ENCODE data around the gene PTGDR. TPM values are rescaled to one million over a fixed set of nuclear protein-coding genes. Genes with fewer than 3 reads are reported as not detected.

PTGDR gene
- total RNA-seq, 3 donors from 2014 or later, result 1.2 to 3.2 (median 1.3) TPM

GRCh38 chr14:52296378-52296777 is 28.9 kb downstream of the PTGDR start:
- no peaks in the 10 kb centered on the region for H3K36me3 ChIP-seq
- no peak overlapping the region for H3K27ac ChIP-seq
- DNase-seq (ENCODE audit: low spot score in 2 of 2), result no peak
- intact Hi-C loops (cut with DNase I; ENCODE audit: low total_unique reads), result no loop called here
- H3K4me1 ChIP-seq, result no peaks in the 10 kb centered on the region
- no peaks in the 10 kb centered on the region for H3K27me3 ChIP-seq
- H3K9me3 ChIP-seq, result no peaks in the 10 kb centered on the region
- no peak overlapping the region for H3K4me3 ChIP-seq
- TF ChIP-seq POLR2AphosphoS5 (IDR thresholded peaks at IDR 0.05), result no peak
- TF ChIP-seq POLR2A (IDR thresholded peaks at IDR 0.05), result no peak
- no peak for TF ChIP-seq CTCF (IDR thresholded peaks at IDR 0.05)

GRCh38 chr14:52298795-52299194 is 31.3 kb downstream of the PTGDR start:
- Histone ChIP-seq H3K27me3 (no peaks in the 10 kb centered on the region), H3K36me3 (no peaks in the 10 kb centered on the region), H3K27ac (no peak overlapping the region), H3K4me3 (no peak overlapping the region), H3K9me3 (no peaks in the 10 kb centered on the region), H3K4me1 (no peaks in the 10 kb centered on the region)
- intact Hi-C loops (cut with DNase I; ENCODE audit: low total_unique reads), result no loop called here
- TF ChIP-seq POLR2A (IDR thresholded peaks at IDR 0.05) (no peak), CTCF (IDR thresholded peaks at IDR 0.05) (no peak), POLR2AphosphoS5 (IDR thresholded peaks at IDR 0.05) (no peak)
- no peak for DNase-seq (ENCODE audit: low spot score in 2 of 2)

- TF ChIP-seq CTCF (IDR thresholded peaks at IDR 0.05), result peak; percentile 68 to 71 (median 71)
- no peak for TF ChIP-seq POLR2A (IDR thresholded peaks at IDR 0.05)
- H3K4me1 ChIP-seq, result no peaks in the 10 kb centered on the region
- no peaks in the 10 kb centered on the region for H3K36me3 ChIP-seq
- H3K4me3 ChIP-seq, result no peak overlapping the region
- no peak for DNase-seq (ENCODE audit: low spot score in 2 of 2)
- no peaks in the 10 kb centered on the region for H3K9me3 ChIP-seq
- no peak overlapping the region for H3K27ac ChIP-seq
- intact Hi-C loops (cut with DNase I; ENCODE audit: low total_unique reads), result loop anchor here (10.0 kb wide), 1 partner anchor 175 kb away; no protein-coding TSS in a partner anchor
- H3K27me3 ChIP-seq, result no peaks in the 10 kb centered on the region
Measured at GRCh38 chr14:52299692-52300278, 32.3 kb downstream of the PTGDR start.

- Histone ChIP-seq H3K27ac (no peak overlapping the region), H3K4me1 (no peaks in the 10 kb centered on the region), H3K9me3 (no peaks in the 10 kb centered on the region), H3K27me3 (no peaks in the 10 kb centered on the region), H3K36me3 (no peaks in the 10 kb centered on the region), H3K4me3 (no peak overlapping the region)
- intact Hi-C loops (cut with DNase I; ENCODE audit: low total_unique reads), result loop anchor here (2.0 to 10.0 kb wide), 2 partner anchors 42 to 172 kb away; no protein-coding TSS in a partner anchor
- TF ChIP-seq POLR2AphosphoS5 (IDR thresholded peaks at IDR 0.05) (no peak), POLR2A (IDR thresholded peaks at IDR 0.05) (no peak), CTCF (IDR thresholded peaks at IDR 0.05) (no peak)
- no peak for DNase-seq (ENCODE audit: low spot score in 2 of 2)
Measured at GRCh38 chr14:52303236-52303635, 35.7 kb downstream of the PTGDR start.

GRCh38 chr14:52304248-52304904 is 36.9 kb downstream of the PTGDR start:
- TF ChIP-seq POLR2A (IDR thresholded peaks at IDR 0.05) (no peak), POLR2AphosphoS5 (IDR thresholded peaks at IDR 0.05) (no peak), CTCF (IDR thresholded peaks at IDR 0.05) (no peak)
- H3K4me1 ChIP-seq, result no peaks in the 10 kb centered on the region
- intact Hi-C loops (cut with DNase I; ENCODE audit: low total_unique reads), result loop anchor here (10.0 kb wide), 1 partner anchor 170 kb away; no protein-coding TSS in a partner anchor
- no peak for DNase-seq (ENCODE audit: low spot score in 2 of 2)
- H3K27me3 ChIP-seq, result no peaks in the 10 kb centered on the region
- H3K36me3 ChIP-seq, result no peaks in the 10 kb centered on the region
- H3K27ac ChIP-seq, result no peak overlapping the region
- H3K4me3 ChIP-seq, result no peak overlapping the region
- H3K9me3 ChIP-seq, result no peaks in the 10 kb centered on the region

Measured in breast epithelium (tissue), 4 donors.